IMR-90 (cell line): ENCODE results near the gene DCTN2. TPM values are rescaled to one million over a fixed set of nuclear protein-coding genes. Genes with fewer than 3 reads are reported as not detected.

ENCODE experiments used
- ATAC-seq: fragments of 200-7000 bp; cut with Tn5 transposase; 2 replicates; pipeline ENCODE4 v1.9.1; 2020; ENCODE audit warnings: low read depth, mild to moderate bottlenecking, moderate library complexity
- BruUV-seq: library from RNA; stranded (reverse); fragments of 400-500 nt; replicated peaks from 2 replicates; lab custom pipeline; 2021; lab: Mats Ljungman, UMichigan
- CTCF ChIA-PET: fragments of 300-600 bp; formaldehyde crosslinking; extraction: SDS; loops from one replicate; lab custom pipeline; 2021; ENCODE audit warnings: antibody characterized with exemption; lab: Yijun Ruan, JAX
- POLR2A ChIA-PET: fragments of 300-600 bp; sonication (Branson Sonifier 250); formaldehyde crosslinking; loops from one replicate; lab custom pipeline; 2022; ENCODE audit warnings: antibody characterized with exemption; ENCODE audit not compliant: unreplicated experiment; lab: Charles Lee
- DNase-seq: peaks from one replicate; pipeline ENCODE4 v3.0.0; 2013
- H2AFZ ChIP-seq: replicated peaks from 2 replicates; pipeline ENCODE3; 2013; ENCODE audit warnings: low read length, mild to moderate bottlenecking; ENCODE audit not compliant: poor library complexity
- H2AK5ac ChIP-seq: 2 replicates; pipeline ENCODE4 v1.6.1; 2013; ENCODE audit warnings: low read depth, low read length, inconsistent platforms
- H2AK9ac ChIP-seq: replicated peaks from 2 replicates; pipeline ENCODE3; 2013; ENCODE audit warnings: mild to moderate bottlenecking, low read depth, low read length, moderate library complexity; ENCODE audit not compliant: poor library complexity
- H2BK120ac ChIP-seq: 2 replicates; pipeline ENCODE4 v1.6.1; 2013; ENCODE audit warnings: low read depth, low read length, inconsistent platforms
- H2BK15ac ChIP-seq: 3 replicates; pipeline ENCODE4 v1.6.1; 2013; ENCODE audit warnings: low read depth, low read length, inconsistent platforms
- H2BK20ac ChIP-seq: 2 replicates; pipeline ENCODE4 v1.6.1; 2013; ENCODE audit warnings: low read depth, mild to moderate bottlenecking, inconsistent platforms, low read length, moderate library complexity
- H2BK5ac ChIP-seq: 2 replicates; pipeline ENCODE4 v1.6.1; 2013; ENCODE audit warnings: mild to moderate bottlenecking, low read depth, low read length, inconsistent platforms; ENCODE audit not compliant: poor library complexity, severe bottlenecking
- H3K14ac ChIP-seq: replicated peaks from 2 replicates; pipeline ENCODE4 v1.6.1; 2013; ENCODE audit warnings: low read depth, low read length, inconsistent platforms
- H3K18ac ChIP-seq: 2 replicates; pipeline ENCODE4 v1.6.1; 2013; ENCODE audit warnings: low read depth, low read length, control low read depth
- H3K23ac ChIP-seq: 2 replicates; pipeline ENCODE4 v1.6.1; 2013; ENCODE audit warnings: low read depth, low read length, inconsistent platforms
- H3K27ac ChIP-seq: 2 replicates; pipeline ENCODE4 v1.5.1; 2013; ENCODE audit warnings: mild to moderate bottlenecking, control low read depth, low read length; ENCODE audit not compliant: insufficient read depth
- H3K27me3 ChIP-seq: 2 replicates; pipeline ENCODE4 v1.6.1; 2013; ENCODE audit warnings: low read length; ENCODE audit not compliant: control insufficient read depth, insufficient read depth
- H3K36me3 ChIP-seq: 2 replicates; pipeline ENCODE4 v1.6.1; 2013; ENCODE audit warnings: low read length, mixed read lengths; ENCODE audit not compliant: control insufficient read depth, insufficient read depth
- H3K4ac ChIP-seq: 2 replicates; pipeline ENCODE4 v1.6.1; 2013; ENCODE audit warnings: low read depth, low read length, inconsistent platforms
- H3K4me1 ChIP-seq: 2 replicates; pipeline ENCODE4 v1.6.1; 2013; ENCODE audit warnings: low read length, mixed read lengths; ENCODE audit not compliant: control insufficient read depth, insufficient read depth
- H3K4me2 ChIP-seq: 2 replicates; pipeline ENCODE4 v1.6.1; 2013; ENCODE audit warnings: low read depth, mild to moderate bottlenecking, control low read depth, low read length, moderate library complexity
- H3K4me3 ChIP-seq: 2 replicates; pipeline ENCODE4 v1.5.1; 2013; ENCODE audit warnings: low read depth, mild to moderate bottlenecking, control low read depth, low read length, moderate library complexity; ENCODE audit not compliant: insufficient read depth
- H3K56ac ChIP-seq: 2 replicates; pipeline ENCODE4 v1.6.1; 2013; ENCODE audit warnings: low read length, inconsistent platforms; ENCODE audit not compliant: insufficient read depth; ENCODE audit errors: extremely low read depth
- H3K79me1 ChIP-seq, 2 experiments: 2 replicates each; pipeline ENCODE4 v1.6.1; 2013; ENCODE audit warnings: low read length in 2 of 2, inconsistent platforms in 1 of 2, low read depth in 1 of 2
- H3K9ac ChIP-seq: 2 replicates; pipeline ENCODE4 v1.6.1; 2013; ENCODE audit warnings: low read depth, low read length, control low read depth
- H3K9me1 ChIP-seq: 2 replicates; pipeline ENCODE4 v1.6.1; 2013; ENCODE audit warnings: low read length, inconsistent platforms; ENCODE audit not compliant: insufficient read depth
- H3K9me3 ChIP-seq: 2 replicates; pipeline ENCODE4 v1.6.1; 2013; ENCODE audit warnings: low read length; ENCODE audit not compliant: control insufficient read depth, insufficient read depth
- H4K20me1 ChIP-seq: 2 replicates; pipeline ENCODE4 v1.6.1; 2013; ENCODE audit warnings: low read length, inconsistent platforms; ENCODE audit not compliant: insufficient read depth
- H4K5ac ChIP-seq: 2 replicates; pipeline ENCODE4 v1.6.1; 2013; ENCODE audit warnings: mild to moderate bottlenecking, low read depth, low read length, control low read depth
- H4K8ac ChIP-seq, 2 experiments: 2 replicates each; pipeline ENCODE4 v1.6.1; 2013; ENCODE audit warnings: low read depth in 2 of 2, low read length in 2 of 2, control low read depth in 1 of 2, inconsistent platforms in 1 of 2
- H4K91ac ChIP-seq: 2 replicates; pipeline ENCODE4 v1.6.1; 2013; ENCODE audit warnings: low read depth, low read length, inconsistent platforms; ENCODE audit not compliant: insufficient read depth
- BHLHE40 ChIP-seq: fragments of 150-350 bp; IDR thresholded peaks from 2 replicates; pipeline ENCODE4 v1.6.1; 2016; ENCODE audit warnings: mild to moderate bottlenecking, low read depth, low read length
- FOS ChIP-seq: fragments of 150-350 bp; IDR thresholded peaks from 2 replicates; pipeline ENCODE4 v1.6.1; 2016; ENCODE audit warnings: low read depth, low read length
- MAFK ChIP-seq: IDR thresholded peaks from 2 replicates; pipeline ENCODE4 v1.6.1; 2012; ENCODE audit warnings: low read depth, low read length, improper control_type of control experiment
- MXI1 ChIP-seq: IDR thresholded peaks from 2 replicates; pipeline ENCODE4 v1.6.1; 2012; ENCODE audit warnings: low read depth, mild to moderate bottlenecking, low read length, moderate library complexity, borderline replicate concordance
- NFE2L2 ChIP-seq: fragments of 150-350 bp; IDR thresholded peaks from 2 replicates; pipeline ENCODE4 v1.6.1; 2016; ENCODE audit warnings: low read depth, mild to moderate bottlenecking, low read length
- POLR2A ChIP-seq: IDR thresholded peaks from 2 replicates; pipeline ENCODE4 v1.6.1; 2012; ENCODE audit warnings: mild to moderate bottlenecking, low read depth, low read length
- RCOR1 ChIP-seq: IDR thresholded peaks from 2 replicates; pipeline ENCODE4 v1.6.1; 2012; ENCODE audit warnings: mild to moderate bottlenecking, low read length, improper control_type of control experiment; ENCODE audit not compliant: insufficient replicate concordance
- RFX5 ChIP-seq: IDR thresholded peaks from 2 replicates; pipeline ENCODE4 v1.8.0; 2012; ENCODE audit warnings: low read depth, mild to moderate bottlenecking, low read length, moderate library complexity
- WGBS, 2 experiments: methylation state at CpG; one replicate each; pipeline versions ENCODE4 v1.1.5 to v1.1.7; 2013; ENCODE audit warnings: missing lambda C conversion rate in 2 of 2; ENCODE audit not compliant: insufficient read length in 1 of 2; ENCODE audit errors: extremely low coverage in 2 of 2; 5-methylcytosine and 5-hydroxymethylcytosine counted together
- dilution Hi-C: fragments of 300-500 bp; cut with HindIII; formaldehyde crosslinking; loops from one replicate; pipeline ENCODE4 v1.14.3; 2018; ENCODE audit warnings: low sequenced_read_pairs; ENCODE audit not compliant: unreplicated experiment
- in situ Hi-C: fragments of 300-500 bp; cut with MboI; formaldehyde crosslinking; loops from 3 replicates; pipeline ENCODE4 v1.14.3; 2019; ENCODE audit warnings: low sequenced_read_pairs, inconsistent platforms, mixed read lengths
- intact Hi-C: fragments of 100-400 bp; cut with micrococcal nuclease; formaldehyde crosslinking; loops from 2 replicates; pipeline ENCODE4 v1.10.0; 2022
- polyA plus RNA-seq, 3 experiments: library from polyadenylated mRNA; depleted of rRNA; stranded (reverse); fragments of >200 nt; gene quantifications; 2 replicates each; pipeline ENCODE4 v1.2.3, GENCODE V29; 2012; ENCODE audit warnings: low replicate concordance in 1 of 3
- total RNA-seq: library from RNA; depleted of rRNA; stranded (reverse); fragments of >200 nt; gene quantifications from 2 replicates; pipeline ENCODE4 v1.2.3, GENCODE V29; 2012
- TF ChIP-seq, protein P1 (sequence below): fragments of 150-350 bp; IDR thresholded peaks from 2 replicates; pipeline ENCODE4 v1.6.1; 2017; ENCODE audit warnings: mild to moderate bottlenecking, antibody characterized with exemption, low read length, low read depth

The DCTN2 gene
- total and polyA plus RNA-seq, 2 of the 4 experiments (the other 2 are of a cell fraction), result 125 to 130 TPM

DNA sequence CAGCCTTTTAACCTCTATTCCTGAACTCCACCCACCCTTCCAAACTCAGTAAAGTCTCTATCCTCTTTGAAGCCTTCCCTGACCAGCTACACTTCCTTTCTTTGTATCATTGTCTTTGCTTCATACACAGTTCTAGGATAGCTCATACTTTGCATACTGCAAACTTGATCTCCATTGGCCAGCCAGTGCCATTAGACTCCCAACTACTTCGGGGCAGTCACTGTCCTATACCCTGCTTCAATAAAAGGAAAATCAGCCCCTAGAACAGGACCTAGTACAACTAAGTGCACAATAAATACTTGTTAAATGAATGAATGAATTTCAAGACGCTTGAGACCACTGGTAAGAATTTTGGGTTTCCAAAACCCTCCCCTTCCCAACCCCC lies 43.5 kb upstream of the DCTN2 start:
- Histone ChIP-seq H2AK5ac (no peak overlapping the region), H4K8ac (peak overlapping the region; percentile 66 to 91), H4K20me1 (no peaks in the 10 kb centered on the region), H2AK9ac (peak overlapping the region; percentile 22), H2BK20ac (no peak overlapping the region), H3K23ac (peak overlapping the region; percentile 7; the same call in 1 of the 2 replicates), H2BK120ac (no peak overlapping the region), H4K5ac (peak overlapping the region; percentile 35; the same call in 1 of the 2 replicates), H3K56ac (0 out of 2 replicates have a peak overlapping the region, but pooled peaks have one; percentile 43), H3K27me3 (peaks cover 18% of the 10 kb centered on the region), H3K9me3 (no peaks in the 10 kb centered on the region), H2AFZ (peak overlapping the region; percentile 99), H3K4me2 (peak overlapping the region; percentile 86), H3K36me3 (peaks cover 2% of the 10 kb centered on the region; the same call in 1 of the 2 replicates), H3K79me1 (peaks cover 15 to 25% of the 10 kb centered on the region in 2 experiments; a peak in 3 of 4 replicates), H3K18ac (no peak overlapping the region), H2BK15ac (0 out of 3 replicates have a peak overlapping the region, but pooled peaks have one; percentile 2), H3K14ac (peak overlapping the region; percentile 25; the same call in 1 of the 2 replicates), H3K4ac (no peak overlapping the region), H3K4me3 (peak overlapping the region; percentile 88), H4K91ac (no peak overlapping the region), H3K9me1 (peaks cover 11% of the 10 kb centered on the region), H3K9ac (0 out of 2 replicates have a peak overlapping the region, but pooled peaks have one; percentile 11), H2BK5ac (no peak overlapping the region), H3K27ac (no peak overlapping the region), H3K4me1 (peaks cover 5% of the 10 kb centered on the region; the same call in 1 of the 2 replicates)
- intact Hi-C loops, result no loop called here
- POLR2A ChIA-PET, result no interaction called here
- in situ Hi-C loops, result no loop called here
- dilution Hi-C loops, result no loop called here
- ATAC-seq (no peak), DNase-seq (no peak)
- TF ChIP-seq MXI1 (no peak), FOS (no peak), BHLHE40 (no peak), RCOR1 (no peak), RFX5 (no peak), MAFK (no peak), NFE2L2 (no peak), POLR2A (no peak)
- TF ChIP-seq, protein P1, sequence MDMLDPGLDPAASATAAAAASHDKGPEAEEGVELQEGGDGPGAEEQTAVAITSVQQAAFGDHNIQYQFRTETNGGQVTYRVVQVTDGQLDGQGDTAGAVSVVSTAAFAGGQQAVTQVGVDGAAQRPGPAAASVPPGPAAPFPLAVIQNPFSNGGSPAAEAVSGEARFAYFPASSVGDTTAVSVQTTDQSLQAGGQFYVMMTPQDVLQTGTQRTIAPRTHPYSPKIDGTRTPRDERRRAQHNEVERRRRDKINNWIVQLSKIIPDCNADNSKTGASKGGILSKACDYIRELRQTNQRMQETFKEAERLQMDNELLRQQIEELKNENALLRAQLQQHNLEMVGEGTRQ, result no peak
- WGBS, 2 experiments, result no CpG with 5 or more reads among the region's 2 CpGs
- BruUV-seq, result no TSS peak
- CTCF ChIA-PET, result no interaction called here
